IMR-90 (cell line): ENCODE data around the gene LDHAL6B. TPM values are rescaled to one million over a fixed set of nuclear protein-coding genes. Genes with fewer than 3 reads are reported as not detected.

Source experiments
- ATAC-seq: fragments of 200-7000 bp; cut with Tn5 transposase; 2 replicates; pipeline ENCODE4 v1.9.1; 2020; ENCODE audit warnings: low read depth, mild to moderate bottlenecking, moderate library complexity
- BruUV-seq: library from RNA; stranded (reverse); fragments of 400-500 nt; replicated peaks from 2 replicates; lab custom pipeline; 2021; lab: Mats Ljungman, UMichigan
- CTCF ChIA-PET: fragments of 300-600 bp; formaldehyde crosslinking; extraction: SDS; loops from one replicate; lab custom pipeline; 2021; ENCODE audit warnings: antibody characterized with exemption; lab: Yijun Ruan, JAX
- POLR2A ChIA-PET: fragments of 300-600 bp; sonication (Branson Sonifier 250); formaldehyde crosslinking; loops from one replicate; lab custom pipeline; 2022; ENCODE audit warnings: antibody characterized with exemption; ENCODE audit not compliant: unreplicated experiment; lab: Charles Lee
- DNase-seq: peaks from one replicate; pipeline ENCODE4 v3.0.0; 2013
- H2AFZ ChIP-seq: replicated peaks from 2 replicates; pipeline ENCODE3; 2013; ENCODE audit warnings: low read length, mild to moderate bottlenecking; ENCODE audit not compliant: poor library complexity
- H2AK5ac ChIP-seq: 2 replicates; pipeline ENCODE4 v1.6.1; 2013; ENCODE audit warnings: low read depth, low read length, inconsistent platforms
- H2AK9ac ChIP-seq: replicated peaks from 2 replicates; pipeline ENCODE3; 2013; ENCODE audit warnings: mild to moderate bottlenecking, low read depth, low read length, moderate library complexity; ENCODE audit not compliant: poor library complexity
- H2BK120ac ChIP-seq: 2 replicates; pipeline ENCODE4 v1.6.1; 2013; ENCODE audit warnings: low read depth, low read length, inconsistent platforms
- H2BK15ac ChIP-seq: 3 replicates; pipeline ENCODE4 v1.6.1; 2013; ENCODE audit warnings: low read depth, low read length, inconsistent platforms
- H2BK20ac ChIP-seq: 2 replicates; pipeline ENCODE4 v1.6.1; 2013; ENCODE audit warnings: low read depth, mild to moderate bottlenecking, inconsistent platforms, low read length, moderate library complexity
- H2BK5ac ChIP-seq: 2 replicates; pipeline ENCODE4 v1.6.1; 2013; ENCODE audit warnings: mild to moderate bottlenecking, low read depth, low read length, inconsistent platforms; ENCODE audit not compliant: poor library complexity, severe bottlenecking
- H3K14ac ChIP-seq: replicated peaks from 2 replicates; pipeline ENCODE4 v1.6.1; 2013; ENCODE audit warnings: low read depth, low read length, inconsistent platforms
- H3K18ac ChIP-seq: 2 replicates; pipeline ENCODE4 v1.6.1; 2013; ENCODE audit warnings: low read depth, low read length, control low read depth
- H3K23ac ChIP-seq: 2 replicates; pipeline ENCODE4 v1.6.1; 2013; ENCODE audit warnings: low read depth, low read length, inconsistent platforms
- H3K27ac ChIP-seq: 2 replicates; pipeline ENCODE4 v1.5.1; 2013; ENCODE audit warnings: mild to moderate bottlenecking, control low read depth, low read length; ENCODE audit not compliant: insufficient read depth
- H3K27me3 ChIP-seq: 2 replicates; pipeline ENCODE4 v1.6.1; 2013; ENCODE audit warnings: low read length; ENCODE audit not compliant: control insufficient read depth, insufficient read depth
- H3K36me3 ChIP-seq: 2 replicates; pipeline ENCODE4 v1.6.1; 2013; ENCODE audit warnings: low read length, mixed read lengths; ENCODE audit not compliant: control insufficient read depth, insufficient read depth
- H3K4ac ChIP-seq: 2 replicates; pipeline ENCODE4 v1.6.1; 2013; ENCODE audit warnings: low read depth, low read length, inconsistent platforms
- H3K4me1 ChIP-seq: 2 replicates; pipeline ENCODE4 v1.6.1; 2013; ENCODE audit warnings: low read length, mixed read lengths; ENCODE audit not compliant: control insufficient read depth, insufficient read depth
- H3K4me2 ChIP-seq: 2 replicates; pipeline ENCODE4 v1.6.1; 2013; ENCODE audit warnings: low read depth, mild to moderate bottlenecking, control low read depth, low read length, moderate library complexity
- H3K4me3 ChIP-seq: 2 replicates; pipeline ENCODE4 v1.5.1; 2013; ENCODE audit warnings: low read depth, mild to moderate bottlenecking, control low read depth, low read length, moderate library complexity; ENCODE audit not compliant: insufficient read depth
- H3K56ac ChIP-seq: 2 replicates; pipeline ENCODE4 v1.6.1; 2013; ENCODE audit warnings: low read length, inconsistent platforms; ENCODE audit not compliant: insufficient read depth; ENCODE audit errors: extremely low read depth
- H3K79me1 ChIP-seq, 2 experiments: 2 replicates each; pipeline ENCODE4 v1.6.1; 2013; ENCODE audit warnings: low read length in 2 of 2, inconsistent platforms in 1 of 2, low read depth in 1 of 2
- H3K9ac ChIP-seq: 2 replicates; pipeline ENCODE4 v1.6.1; 2013; ENCODE audit warnings: low read depth, low read length, control low read depth
- H3K9me1 ChIP-seq: 2 replicates; pipeline ENCODE4 v1.6.1; 2013; ENCODE audit warnings: low read length, inconsistent platforms; ENCODE audit not compliant: insufficient read depth
- H3K9me3 ChIP-seq: 2 replicates; pipeline ENCODE4 v1.6.1; 2013; ENCODE audit warnings: low read length; ENCODE audit not compliant: control insufficient read depth, insufficient read depth
- H4K20me1 ChIP-seq: 2 replicates; pipeline ENCODE4 v1.6.1; 2013; ENCODE audit warnings: low read length, inconsistent platforms; ENCODE audit not compliant: insufficient read depth
- H4K5ac ChIP-seq: 2 replicates; pipeline ENCODE4 v1.6.1; 2013; ENCODE audit warnings: mild to moderate bottlenecking, low read depth, low read length, control low read depth
- H4K8ac ChIP-seq, 2 experiments: 2 replicates each; pipeline ENCODE4 v1.6.1; 2013; ENCODE audit warnings: low read depth in 2 of 2, low read length in 2 of 2, control low read depth in 1 of 2, inconsistent platforms in 1 of 2
- H4K91ac ChIP-seq: 2 replicates; pipeline ENCODE4 v1.6.1; 2013; ENCODE audit warnings: low read depth, low read length, inconsistent platforms; ENCODE audit not compliant: insufficient read depth
- BHLHE40 ChIP-seq: fragments of 150-350 bp; IDR thresholded peaks from 2 replicates; pipeline ENCODE4 v1.6.1; 2016; ENCODE audit warnings: mild to moderate bottlenecking, low read depth, low read length
- CHD1 ChIP-seq: IDR thresholded peaks from 2 replicates; pipeline ENCODE4 v1.6.1; 2012; ENCODE audit warnings: low read depth, low read length, improper control_type of control experiment
- WGBS, 2 experiments: methylation state at CpG; one replicate each; pipeline versions ENCODE4 v1.1.5 to v1.1.7; 2013; ENCODE audit warnings: missing lambda C conversion rate in 2 of 2; ENCODE audit not compliant: insufficient read length in 1 of 2; ENCODE audit errors: extremely low coverage in 2 of 2; 5-methylcytosine and 5-hydroxymethylcytosine counted together
- dilution Hi-C: fragments of 300-500 bp; cut with HindIII; formaldehyde crosslinking; loops from one replicate; pipeline ENCODE4 v1.14.3; 2018; ENCODE audit warnings: low sequenced_read_pairs; ENCODE audit not compliant: unreplicated experiment
- in situ Hi-C: fragments of 300-500 bp; cut with MboI; formaldehyde crosslinking; loops from 3 replicates; pipeline ENCODE4 v1.14.3; 2019; ENCODE audit warnings: low sequenced_read_pairs, inconsistent platforms, mixed read lengths
- intact Hi-C: fragments of 100-400 bp; cut with micrococcal nuclease; formaldehyde crosslinking; loops from 2 replicates; pipeline ENCODE4 v1.10.0; 2022
- polyA plus RNA-seq, 3 experiments: library from polyadenylated mRNA; depleted of rRNA; stranded (reverse); fragments of >200 nt; gene quantifications; 2 replicates each; pipeline ENCODE4 v1.2.3, GENCODE V29; 2012; ENCODE audit warnings: low replicate concordance in 1 of 3
- total RNA-seq: library from RNA; depleted of rRNA; stranded (reverse); fragments of >200 nt; gene quantifications from 2 replicates; pipeline ENCODE4 v1.2.3, GENCODE V29; 2012
- TF ChIP-seq, protein P1 (sequence below): fragments of 150-350 bp; IDR thresholded peaks from 2 replicates; pipeline ENCODE4 v1.6.1; 2017; ENCODE audit warnings: mild to moderate bottlenecking, antibody characterized with exemption, low read length, low read depth
- TF ChIP-seq, protein P2 (sequence below): fragments of 150-350 bp; IDR thresholded peaks from 2 replicates; pipeline ENCODE4 v1.6.1; 2016; ENCODE audit warnings: low read depth, mild to moderate bottlenecking, low read length, moderate library complexity, borderline replicate concordance

Gene LDHAL6B
- total and polyA plus RNA-seq, 2 of the 4 experiments (the other 2 are of a cell fraction) = not detected

DNA sequence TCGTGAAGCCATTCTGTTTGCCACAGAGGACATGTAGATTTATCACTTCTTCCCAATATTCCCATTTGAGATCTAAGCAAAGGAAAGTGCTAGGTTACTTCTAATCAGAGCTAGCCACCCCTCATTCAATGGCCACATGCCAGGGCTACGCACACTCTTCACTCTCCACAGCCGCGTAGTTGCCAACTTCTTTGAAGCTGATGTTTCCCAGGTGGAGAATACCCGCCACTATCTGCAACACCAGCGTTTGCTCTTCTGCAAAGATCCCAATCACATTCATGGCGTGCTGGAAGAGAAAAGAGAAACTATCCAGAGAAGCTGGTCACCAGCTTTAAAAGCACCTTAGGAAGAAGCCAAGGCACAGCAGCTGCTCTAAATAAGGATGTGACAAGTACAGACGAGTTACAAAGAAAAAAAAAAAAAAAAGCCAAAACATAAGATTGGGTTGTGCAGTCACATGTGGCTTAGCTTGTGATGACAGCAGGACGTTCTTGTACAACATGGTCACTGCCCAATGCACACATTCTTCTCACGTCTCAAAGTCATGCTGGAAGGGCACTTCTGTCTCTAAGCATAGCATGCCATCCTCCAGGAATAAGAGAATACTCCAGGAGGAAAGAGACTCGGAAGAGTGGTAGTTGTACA is 16.4 kb downstream of the LDHAL6B start:
- TF ChIP-seq, protein P1, sequence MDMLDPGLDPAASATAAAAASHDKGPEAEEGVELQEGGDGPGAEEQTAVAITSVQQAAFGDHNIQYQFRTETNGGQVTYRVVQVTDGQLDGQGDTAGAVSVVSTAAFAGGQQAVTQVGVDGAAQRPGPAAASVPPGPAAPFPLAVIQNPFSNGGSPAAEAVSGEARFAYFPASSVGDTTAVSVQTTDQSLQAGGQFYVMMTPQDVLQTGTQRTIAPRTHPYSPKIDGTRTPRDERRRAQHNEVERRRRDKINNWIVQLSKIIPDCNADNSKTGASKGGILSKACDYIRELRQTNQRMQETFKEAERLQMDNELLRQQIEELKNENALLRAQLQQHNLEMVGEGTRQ = no peak
- TF ChIP-seq CHD1 (no peak), BHLHE40 (no peak)
- TF ChIP-seq, protein P2, sequence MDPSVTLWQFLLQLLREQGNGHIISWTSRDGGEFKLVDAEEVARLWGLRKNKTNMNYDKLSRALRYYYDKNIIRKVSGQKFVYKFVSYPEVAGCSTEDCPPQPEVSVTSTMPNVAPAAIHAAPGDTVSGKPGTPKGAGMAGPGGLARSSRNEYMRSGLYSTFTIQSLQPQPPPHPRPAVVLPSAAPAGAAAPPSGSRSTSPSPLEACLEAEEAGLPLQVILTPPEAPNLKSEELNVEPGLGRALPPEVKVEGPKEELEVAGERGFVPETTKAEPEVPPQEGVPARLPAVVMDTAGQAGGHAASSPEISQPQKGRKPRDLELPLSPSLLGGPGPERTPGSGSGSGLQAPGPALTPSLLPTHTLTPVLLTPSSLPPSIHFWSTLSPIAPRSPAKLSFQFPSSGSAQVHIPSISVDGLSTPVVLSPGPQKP = no peak
- Histone ChIP-seq H3K14ac (peak overlapping the region; percentile 51), H3K9me1 (peaks cover 12% of the 10 kb centered on the region), H3K23ac (no peak overlapping the region), H4K8ac (peak overlapping the region in 1 of 2 experiments; percentile 47; a peak in 1 of 4 replicates), H3K36me3 (peaks cover 17% of the 10 kb centered on the region), H3K56ac (no peak overlapping the region), H2AK5ac (peak overlapping the region; percentile 92; the same call in 1 of the 2 replicates), H2AK9ac (no peak overlapping the region), H3K27ac (no peak overlapping the region), H2AFZ (no peak overlapping the region), H3K4me3 (no peak overlapping the region), H4K20me1 (no peaks in the 10 kb centered on the region), H3K9ac (no peak overlapping the region), H4K5ac (no peak overlapping the region), H2BK120ac (peak overlapping the region; percentile 65), H3K79me1 (peaks cover 8 to 19% of the 10 kb centered on the region in 2 experiments; a peak in 2 of 4 replicates), H3K18ac (no peak overlapping the region), H4K91ac (peak overlapping the region; percentile 65), H2BK20ac (peak overlapping the region; percentile 78), H3K27me3 (no peaks in the 10 kb centered on the region), H2BK5ac (peak overlapping the region; percentile 11), H3K4ac (peak overlapping the region; percentile 67), H3K9me3 (no peaks in the 10 kb centered on the region), H2BK15ac (no peak overlapping the region; the same call in 2 of the 3 replicates), H3K4me2 (no peak overlapping the region), H3K4me1 (no peaks in the 10 kb centered on the region; the same call in 1 of the 2 replicates)
- dilution Hi-C loops (no loop called here), intact Hi-C loops (loop anchor here (5.0 kb wide), 1 partner anchor 46 kb away; no protein-coding TSS in a partner anchor), in situ Hi-C loops (no loop called here)
- BruUV-seq = no TSS peak
- ATAC-seq (no peak), DNase-seq (no peak)
- CTCF ChIA-PET = interaction anchor here (0.6 to 1.0 kb wide), 2 partner anchors 24 to 260 kb away, joined by 4 to 6 read pairs; no protein-coding TSS in a partner anchor
- POLR2A ChIA-PET = no interaction called here
- 100% methylated on average over 1 of the region's 11 CpGs; no CpG with 5 or more reads in 1 of the 2 experiments for WGBS, 2 experiments
